GM23338 (cell line): Measurements from ENCODE around the gene SART3. TPM values are rescaled to one million over a fixed set of nuclear protein-coding genes. Genes with fewer than 3 reads are reported as not detected.

Experiments
- CREB1 ChIP-seq: fragments of 250-450 bp; sonication (Bioruptor Pico); IDR thresholded peaks from 2 replicates; pipeline ENCODE4 v1.5.0; 2020; ENCODE audit warnings: low read depth, mild to moderate bottlenecking, moderate library complexity
- EZH2 ChIP-seq: fragments of 200-600 bp; sonication (generic); IDR thresholded peaks from one replicate; pipeline ENCODE4 v1.8.0; 2017; ENCODE audit warnings: antibody characterized with exemption, mild to moderate bottlenecking, low read depth; ENCODE audit not compliant: unreplicated experiment
- EZH2phosphoT487 ChIP-seq: fragments of 200-600 bp; sonication (generic); IDR thresholded peaks from one replicate; pipeline ENCODE4 v1.8.1; 2018; ENCODE audit warnings: antibody characterized with exemption; ENCODE audit not compliant: unreplicated experiment
- NANOG ChIP-seq: IDR thresholded peaks from 2 replicates; pipeline ENCODE4 v1.6.1; 2016; ENCODE audit warnings: antibody characterized with exemption, borderline replicate concordance
- POLR2AphosphoS5 ChIP-seq: IDR thresholded peaks from 2 replicates; pipeline ENCODE4 v1.6.1; 2016; ENCODE audit warnings: antibody characterized with exemption, low read depth
- ZNF114 ChIP-seq: fragments of 250-450 bp; sonication (Bioruptor Pico); IDR thresholded peaks from 2 replicates; pipeline ENCODE4 v1.5.0; 2020; ENCODE audit warnings: mild to moderate bottlenecking, moderate library complexity
- ZNF331 ChIP-seq: fragments of 250-450 bp; sonication (Bioruptor Pico); IDR thresholded peaks from 2 replicates; pipeline ENCODE4 v1.5.0; 2020; ENCODE audit warnings: low read depth, mild to moderate bottlenecking, moderate library complexity
- polyA plus RNA-seq: library from polyadenylated mRNA; unstranded; fragments of >200 nt; fragmentation: Nextera tagmentation; extraction: Ambion mirVana; gene quantifications from 2 replicates; pipeline ENCODE4 v1.2.1, GENCODE V29; 2016
- total RNA-seq: library from RNA; depleted of rRNA; stranded (reverse); fragments of >200 nt; shearing (Covaris generic); gene quantifications from 2 replicates; pipeline ENCODE4 v1.2.3, GENCODE V29; 2014
- TF ChIP-seq, protein P1 (sequence below): fragments of 250-450 bp; sonication (Bioruptor Pico); IDR thresholded peaks from 2 replicates; pipeline ENCODE4 v1.5.0; 2020; ENCODE audit warnings: mild to moderate bottlenecking, moderate library complexity
- TF ChIP-seq, protein P2 (sequence below): IDR thresholded peaks from 2 replicates; pipeline ENCODE4 v1.6.1; 2016; ENCODE audit warnings: antibody characterized with exemption

SART3 gene
- total and polyA plus RNA-seq, 2 experiments from 2014 or later, result 49.8 to 112 TPM

DNA sequence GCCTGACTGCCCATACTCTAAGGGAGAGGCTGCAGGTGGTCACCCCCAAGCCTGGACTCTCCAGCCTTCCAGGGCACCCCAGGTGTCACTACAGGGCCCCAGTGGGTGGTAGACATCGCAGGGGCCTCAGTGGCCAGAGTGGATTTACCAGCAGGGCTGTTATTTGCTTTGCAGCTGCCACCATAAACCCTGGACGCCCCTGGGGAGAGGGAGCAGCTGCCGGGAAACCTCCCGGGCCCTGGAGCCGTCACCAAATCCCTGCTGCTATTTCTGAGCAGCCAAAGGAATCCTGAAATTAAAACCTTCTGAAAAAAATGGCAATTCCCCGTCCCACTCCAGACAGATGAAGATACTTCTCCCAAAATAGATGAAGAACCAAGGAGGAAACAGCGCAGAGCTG lies 23.0 kb upstream of the SART3 start (continued):
- TF ChIP-seq, protein P1, sequence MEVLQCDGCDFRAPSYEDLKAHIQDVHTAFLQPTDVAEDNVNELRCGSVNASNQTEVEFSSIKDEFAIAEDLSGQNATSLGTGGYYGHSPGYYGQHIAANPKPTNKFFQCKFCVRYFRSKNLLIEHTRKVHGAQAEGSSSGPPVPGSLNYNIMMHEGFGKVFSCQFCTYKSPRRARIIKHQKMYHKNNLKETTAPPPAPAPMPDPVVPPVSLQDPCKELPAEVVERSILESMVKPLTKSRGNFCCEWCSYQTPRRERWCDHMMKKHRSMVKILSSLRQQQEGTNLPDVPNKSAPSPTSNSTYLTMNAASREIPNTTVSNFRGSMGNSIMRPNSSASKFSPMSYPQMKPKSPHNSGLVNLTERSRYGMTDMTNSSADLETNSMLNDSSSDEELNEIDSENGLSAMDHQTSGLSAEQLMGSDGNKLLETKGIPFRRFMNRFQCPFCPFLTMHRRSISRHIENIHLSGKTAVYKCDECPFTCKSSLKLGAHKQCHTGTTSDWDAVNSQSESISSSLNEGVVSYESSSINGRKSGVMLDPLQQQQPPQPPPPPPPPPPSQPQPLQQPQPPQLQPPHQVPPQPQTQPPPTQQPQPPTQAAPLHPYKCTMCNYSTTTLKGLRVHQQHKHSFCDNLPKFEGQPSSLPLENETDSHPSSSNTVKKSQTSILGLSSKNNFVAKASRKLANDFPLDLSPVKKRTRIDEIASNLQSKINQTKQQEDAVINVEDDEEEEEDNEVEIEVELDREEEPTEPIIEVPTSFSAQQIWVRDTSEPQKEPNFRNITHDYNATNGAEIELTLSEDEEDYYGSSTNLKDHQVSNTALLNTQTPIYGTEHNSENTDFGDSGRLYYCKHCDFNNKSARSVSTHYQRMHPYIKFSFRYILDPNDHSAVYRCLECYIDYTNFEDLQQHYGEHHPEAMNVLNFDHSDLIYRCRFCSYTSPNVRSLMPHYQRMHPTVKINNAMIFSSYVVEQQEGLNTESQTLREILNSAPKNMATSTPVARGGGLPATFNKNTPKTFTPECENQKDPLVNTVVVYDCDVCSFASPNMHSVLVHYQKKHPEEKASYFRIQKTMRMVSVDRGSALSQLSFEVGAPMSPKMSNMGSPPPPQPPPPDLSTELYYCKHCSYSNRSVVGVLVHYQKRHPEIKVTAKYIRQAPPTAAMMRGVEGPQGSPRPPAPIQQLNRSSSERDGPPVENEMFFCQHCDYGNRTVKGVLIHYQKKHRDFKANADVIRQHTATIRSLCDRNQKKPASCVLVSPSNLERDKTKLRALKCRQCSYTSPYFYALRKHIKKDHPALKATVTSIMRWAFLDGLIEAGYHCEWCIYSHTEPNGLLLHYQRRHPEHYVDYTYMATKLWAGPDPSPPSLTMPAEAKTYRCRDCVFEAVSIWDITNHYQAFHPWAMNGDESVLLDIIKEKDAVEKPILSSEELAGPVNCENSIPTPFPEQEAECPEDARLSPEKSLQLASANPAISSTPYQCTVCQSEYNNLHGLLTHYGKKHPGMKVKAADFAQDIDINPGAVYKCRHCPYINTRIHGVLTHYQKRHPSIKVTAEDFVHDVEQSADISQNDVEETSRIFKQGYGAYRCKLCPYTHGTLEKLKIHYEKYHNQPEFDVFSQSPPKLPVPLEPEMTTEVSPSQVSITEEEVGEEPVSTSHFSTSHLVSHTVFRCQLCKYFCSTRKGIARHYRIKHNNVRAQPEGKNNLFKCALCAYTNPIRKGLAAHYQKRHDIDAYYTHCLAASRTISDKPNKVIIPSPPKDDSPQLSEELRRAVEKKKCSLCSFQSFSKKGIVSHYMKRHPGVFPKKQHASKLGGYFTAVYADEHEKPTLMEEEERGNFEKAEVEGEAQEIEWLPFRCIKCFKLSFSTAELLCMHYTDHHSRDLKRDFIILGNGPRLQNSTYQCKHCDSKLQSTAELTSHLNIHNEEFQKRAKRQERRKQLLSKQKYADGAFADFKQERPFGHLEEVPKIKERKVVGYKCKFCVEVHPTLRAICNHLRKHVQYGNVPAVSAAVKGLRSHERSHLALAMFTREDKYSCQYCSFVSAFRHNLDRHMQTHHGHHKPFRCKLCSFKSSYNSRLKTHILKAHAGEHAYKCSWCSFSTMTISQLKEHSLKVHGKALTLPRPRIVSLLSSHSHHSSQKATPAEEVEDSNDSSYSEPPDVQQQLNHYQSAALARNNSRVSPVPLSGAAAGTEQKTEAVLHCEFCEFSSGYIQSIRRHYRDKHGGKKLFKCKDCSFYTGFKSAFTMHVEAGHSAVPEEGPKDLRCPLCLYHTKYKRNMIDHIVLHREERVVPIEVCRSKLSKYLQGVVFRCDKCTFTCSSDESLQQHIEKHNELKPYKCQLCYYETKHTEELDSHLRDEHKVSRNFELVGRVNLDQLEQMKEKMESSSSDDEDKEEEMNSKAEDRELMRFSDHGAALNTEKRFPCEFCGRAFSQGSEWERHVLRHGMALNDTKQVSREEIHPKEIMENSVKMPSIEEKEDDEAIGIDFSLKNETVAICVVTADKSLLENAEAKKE (CRISPR knock-in tag), result no peak
- TF ChIP-seq ZNF114 (CRISPR knock-in tag), result no peak
- no peak for TF ChIP-seq NANOG
- TF ChIP-seq EZH2, result no peak
- no peak for TF ChIP-seq EZH2phosphoT487
- no peak for TF ChIP-seq POLR2AphosphoS5
- TF ChIP-seq ZNF331 (CRISPR knock-in tag), result no peak
- no peak for TF ChIP-seq CREB1 (CRISPR knock-in tag)
- TF ChIP-seq, protein P2, sequence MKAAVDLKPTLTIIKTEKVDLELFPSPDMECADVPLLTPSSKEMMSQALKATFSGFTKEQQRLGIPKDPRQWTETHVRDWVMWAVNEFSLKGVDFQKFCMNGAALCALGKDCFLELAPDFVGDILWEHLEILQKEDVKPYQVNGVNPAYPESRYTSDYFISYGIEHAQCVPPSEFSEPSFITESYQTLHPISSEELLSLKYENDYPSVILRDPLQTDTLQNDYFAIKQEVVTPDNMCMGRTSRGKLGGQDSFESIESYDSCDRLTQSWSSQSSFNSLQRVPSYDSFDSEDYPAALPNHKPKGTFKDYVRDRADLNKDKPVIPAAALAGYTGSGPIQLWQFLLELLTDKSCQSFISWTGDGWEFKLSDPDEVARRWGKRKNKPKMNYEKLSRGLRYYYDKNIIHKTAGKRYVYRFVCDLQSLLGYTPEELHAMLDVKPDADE, result no peak
